Left ventricle myocardium inferior (tissue), 1 donor: ENCODE measurements around the gene SLC35A3. TPM values are rescaled to one million over a fixed set of nuclear protein-coding genes. Genes with fewer than 3 reads are reported as not detected.

Experiments
- DNase-seq: peaks from one replicate; pipeline ENCODE4 v3.0.0-alpha.2; 2020
- H3K27ac ChIP-seq: fragments of 200-600 bp; replicated peaks from 2 replicates; pipeline ENCODE4 v1.8.0; 2021
- H3K27me3 ChIP-seq: fragments of 200-600 bp; 2 replicates; pipeline ENCODE4 v1.8.0; 2021; ENCODE audit warnings: low read depth
- H3K36me3 ChIP-seq: fragments of 200-600 bp; 2 replicates; pipeline ENCODE4 v1.8.0; 2021
- H3K4me1 ChIP-seq: fragments of 200-600 bp; 2 replicates; pipeline ENCODE4 v1.8.0; 2021
- H3K4me3 ChIP-seq: fragments of 200-600 bp; 2 replicates; pipeline ENCODE4 v1.8.0; 2021; ENCODE audit warnings: mild to moderate bottlenecking, moderate library complexity
- H3K9me3 ChIP-seq: fragments of 200-600 bp; replicated peaks from 2 replicates; pipeline ENCODE4 v1.8.0; 2021
- intact Hi-C: fragments of 100-400 bp; cut with micrococcal nuclease; formaldehyde crosslinking; loops from one replicate; pipeline ENCODE4 v1.11.0; 2022
- total RNA-seq: library from RNA; stranded (reverse); fragmentation: NEBNext Ultra II Directional; extraction: Animal tissue kit (Norgen Biotek cat#: 25700); gene quantifications from one replicate; pipeline ENCODE4 v1.2.1, GENCODE V29; 2021
- TF ChIP-seq, protein P1 (sequence below): fragments of 200-600 bp; IDR thresholded peaks from 2 replicates; pipeline ENCODE4 v1.8.0; 2021; ENCODE audit warnings: antibody characterized with exemption, mild to moderate bottlenecking, borderline replicate concordance
- donor health status: DM: no; HTN: yes; CAD: no; lungs with severe emphysema.

SLC35A3 gene
- total RNA-seq, 1 donor from 2014 or later = 7.7 TPM

DNA sequence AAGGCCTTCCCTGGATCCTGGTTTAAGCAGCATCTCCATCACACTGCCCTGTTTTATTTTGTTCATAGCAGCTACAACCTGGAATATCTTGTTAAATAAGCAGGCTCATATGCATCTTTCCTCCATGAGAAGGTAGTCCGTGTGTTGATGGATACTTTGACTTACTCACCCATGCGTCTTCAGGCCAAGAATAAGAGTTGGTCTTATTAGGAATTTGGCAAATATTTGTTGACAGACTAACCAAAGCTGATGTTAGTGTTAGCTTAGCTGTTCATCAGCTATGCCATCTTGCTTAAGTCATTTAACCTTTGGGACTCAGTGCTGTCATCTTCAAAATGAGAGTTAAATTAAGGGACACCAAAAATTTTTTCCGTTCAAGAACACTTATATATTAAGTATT lies 103.7 kb downstream of the SLC35A3 start:
- intact Hi-C loops = no loop called here
- no peak overlapping the region for H3K27ac ChIP-seq
- peaks cover 68% of the 10 kb centered on the region for H3K36me3 ChIP-seq
- TF ChIP-seq, protein P1, sequence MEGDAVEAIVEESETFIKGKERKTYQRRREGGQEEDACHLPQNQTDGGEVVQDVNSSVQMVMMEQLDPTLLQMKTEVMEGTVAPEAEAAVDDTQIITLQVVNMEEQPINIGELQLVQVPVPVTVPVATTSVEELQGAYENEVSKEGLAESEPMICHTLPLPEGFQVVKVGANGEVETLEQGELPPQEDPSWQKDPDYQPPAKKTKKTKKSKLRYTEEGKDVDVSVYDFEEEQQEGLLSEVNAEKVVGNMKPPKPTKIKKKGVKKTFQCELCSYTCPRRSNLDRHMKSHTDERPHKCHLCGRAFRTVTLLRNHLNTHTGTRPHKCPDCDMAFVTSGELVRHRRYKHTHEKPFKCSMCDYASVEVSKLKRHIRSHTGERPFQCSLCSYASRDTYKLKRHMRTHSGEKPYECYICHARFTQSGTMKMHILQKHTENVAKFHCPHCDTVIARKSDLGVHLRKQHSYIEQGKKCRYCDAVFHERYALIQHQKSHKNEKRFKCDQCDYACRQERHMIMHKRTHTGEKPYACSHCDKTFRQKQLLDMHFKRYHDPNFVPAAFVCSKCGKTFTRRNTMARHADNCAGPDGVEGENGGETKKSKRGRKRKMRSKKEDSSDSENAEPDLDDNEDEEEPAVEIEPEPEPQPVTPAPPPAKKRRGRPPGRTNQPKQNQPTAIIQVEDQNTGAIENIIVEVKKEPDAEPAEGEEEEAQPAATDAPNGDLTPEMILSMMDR = no peak
- DNase-seq = no peak
- H3K9me3 ChIP-seq = no peaks in the 10 kb centered on the region
- H3K27me3 ChIP-seq = no peaks in the 10 kb centered on the region
- no peaks in the 10 kb centered on the region for H3K4me1 ChIP-seq
- H3K4me3 ChIP-seq = no peak overlapping the region

DNA sequence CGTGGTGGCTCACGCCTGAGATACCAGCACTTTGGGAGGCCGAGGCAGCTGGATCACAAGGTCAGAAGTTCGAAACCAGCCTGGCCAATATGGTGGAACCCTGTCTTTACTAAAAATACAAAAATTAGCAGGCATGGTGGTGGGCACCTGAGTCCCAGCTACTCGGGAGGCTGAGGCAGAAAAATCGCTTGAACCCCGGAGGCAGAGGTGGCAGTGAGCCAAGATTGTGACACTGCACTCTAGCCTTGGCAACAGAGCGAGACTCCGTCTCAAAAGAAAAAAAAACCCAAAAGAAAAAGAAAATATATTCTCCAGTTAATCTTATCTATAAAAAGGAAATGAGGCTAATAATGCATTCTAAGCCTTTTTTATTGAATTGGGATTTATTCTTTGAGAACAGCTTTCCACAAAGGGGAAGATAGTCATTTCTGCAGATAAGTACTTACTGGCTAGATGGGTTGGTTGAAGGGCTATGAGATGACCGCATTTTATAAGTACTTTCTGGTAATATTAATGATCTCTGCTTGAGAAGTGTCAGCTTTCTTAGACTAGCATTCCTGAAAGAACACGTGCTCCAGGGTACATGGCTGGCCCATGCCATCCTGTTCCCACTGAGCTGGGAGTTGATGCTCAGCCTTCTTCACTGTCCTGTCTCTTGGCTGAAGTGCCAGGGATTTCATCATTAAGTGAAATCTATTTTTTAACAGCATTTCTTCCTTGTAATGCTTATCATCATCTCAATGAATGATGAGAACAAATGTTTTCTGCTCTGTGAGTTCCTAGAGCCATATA lies 105.0 kb downstream of the SLC35A3 start:
- Histone ChIP-seq H3K9me3 (no peaks in the 10 kb centered on the region), H3K4me3 (no peak overlapping the region), H3K36me3 (peaks cover 68% of the 10 kb centered on the region), H3K27ac (no peak overlapping the region), H3K27me3 (no peaks in the 10 kb centered on the region), H3K4me1 (no peaks in the 10 kb centered on the region)
- intact Hi-C loops = no loop called here
- no peak for DNase-seq
- TF ChIP-seq, protein P1 = no peak

DNA sequence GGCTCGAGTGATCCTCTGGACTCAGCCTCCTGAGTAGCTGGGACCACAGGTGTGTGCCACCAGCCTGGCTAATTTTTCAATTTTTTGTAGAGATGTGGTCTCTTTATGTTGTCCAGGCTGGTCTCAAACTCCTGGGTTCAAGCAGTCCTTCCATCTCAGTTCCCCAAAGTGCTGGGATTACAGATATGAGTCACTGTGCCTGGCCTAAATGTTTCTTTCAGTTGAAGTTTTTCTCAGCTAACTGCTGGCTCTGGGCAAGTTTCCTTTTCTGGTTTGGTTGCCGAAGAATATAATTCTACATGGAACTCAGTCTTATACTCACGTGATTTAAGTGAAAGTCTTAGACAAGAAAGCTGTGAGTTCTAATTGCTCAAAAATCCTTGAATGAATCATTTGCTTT lies 106.0 kb downstream of the SLC35A3 start:
- DNase-seq = no peak
- no peaks in the 10 kb centered on the region for H3K9me3 ChIP-seq
- H3K27ac ChIP-seq = no peak overlapping the region
- TF ChIP-seq, protein P1 = no peak
- H3K4me3 ChIP-seq = no peak overlapping the region
- H3K36me3 ChIP-seq = peaks cover 68% of the 10 kb centered on the region
- intact Hi-C loops = no loop called here
- no peaks in the 10 kb centered on the region for H3K27me3 ChIP-seq
- no peaks in the 10 kb centered on the region for H3K4me1 ChIP-seq

DNA sequence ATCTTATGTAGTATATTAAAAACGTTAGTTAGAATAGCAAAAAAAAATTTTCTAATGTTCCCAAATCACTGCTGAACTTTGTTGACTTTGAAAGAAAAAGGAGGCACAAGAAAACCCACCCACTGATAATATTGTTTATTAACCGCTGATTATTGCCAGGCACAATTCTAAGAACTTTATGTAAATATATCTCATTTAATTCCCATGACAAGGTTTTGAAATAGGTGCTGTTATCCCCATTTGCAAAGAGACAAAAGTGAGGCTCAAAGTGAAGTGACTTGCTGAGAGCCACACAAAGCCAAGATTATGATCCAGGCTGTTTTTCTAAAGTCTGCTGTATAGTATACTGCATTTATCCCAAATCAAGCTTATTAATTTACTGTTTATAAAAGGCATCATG lies 106.5 kb downstream of the SLC35A3 start:
- no peaks in the 10 kb centered on the region for H3K27me3 ChIP-seq
- no peak overlapping the region for H3K4me3 ChIP-seq
- H3K9me3 ChIP-seq = no peaks in the 10 kb centered on the region
- H3K36me3 ChIP-seq = peaks cover 68% of the 10 kb centered on the region
- DNase-seq = no peak
- H3K4me1 ChIP-seq = no peaks in the 10 kb centered on the region
- TF ChIP-seq, protein P1 = no peak
- no peak overlapping the region for H3K27ac ChIP-seq
- intact Hi-C loops = no loop called here

DNA sequence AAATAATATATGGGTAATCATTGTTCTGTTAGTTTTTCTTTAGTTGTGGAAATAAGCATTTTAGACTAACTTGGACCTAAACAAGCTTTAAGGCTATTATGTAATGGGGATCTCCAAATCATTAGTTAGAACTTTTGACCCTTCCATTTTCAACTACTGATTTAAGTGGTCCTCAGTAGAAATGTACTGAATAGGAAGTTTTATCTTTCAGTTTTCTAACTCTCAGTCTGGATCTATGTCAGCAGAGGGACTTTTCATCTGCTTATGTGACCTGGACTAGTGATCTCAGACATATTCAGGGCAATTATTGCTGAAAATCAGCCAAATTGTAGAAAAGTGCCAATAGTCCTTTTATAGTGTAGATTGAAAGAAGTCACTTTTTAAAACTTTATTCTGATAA lies 106.9 kb downstream of the SLC35A3 start:
- DNase-seq = no peak
- Histone ChIP-seq H3K4me3 (no peak overlapping the region), H3K9me3 (no peaks in the 10 kb centered on the region), H3K36me3 (peaks cover 70% of the 10 kb centered on the region), H3K27me3 (no peaks in the 10 kb centered on the region), H3K4me1 (no peaks in the 10 kb centered on the region), H3K27ac (no peak overlapping the region)
- TF ChIP-seq, protein P1 = no peak
- intact Hi-C loops = no loop called here
